K562 (cell line): Measurements from ENCODE around the gene WBP2NL. TPM values are rescaled to one million over a fixed set of nuclear protein-coding genes. Genes with fewer than 3 reads are reported as not detected.

Experiments
- ATAC-seq: fragments of 200-7000 bp; cut with Tn5 transposase; 3 replicates; pipeline ENCODE4 v1.9.1; 2020; ENCODE audit warnings: moderate library complexity
- BruUV-seq: library from RNA; stranded (reverse); fragments of 400-500 nt; replicated peaks from 2 replicates; lab custom pipeline; 2021; lab: Mats Ljungman, UMichigan
- CTCF ChIA-PET: fragments of 300-600 bp; formaldehyde crosslinking; extraction: SDS; loops from one replicate; lab custom pipeline; 2021; ENCODE audit warnings: low intra/inter-chr PET ratio; lab: Yijun Ruan, JAX
- POLR2A ChIA-PET: fragments of 300-600, 350-650 bp; sonication (Branson Sonifier 250); formaldehyde crosslinking; extraction: SDS; loops from one replicate; lab custom pipeline; 2021; ENCODE audit warnings: antibody characterized with exemption, inconsistent platforms; lab: Yijun Ruan, JAX
- DNase-seq, 4 experiments: peaks; one replicate each; pipeline versions ENCODE4 v3.0.0 to v3.0.0-alpha.2; 2011 to 2018; ENCODE audit warnings: low spot score in 3 of 4, mixed read lengths in 3 of 4; ENCODE audit errors: extremely low read depth in 1 of 4
- FAIRE-seq: peaks from 2 replicates; lab custom pipeline; 2011; peaks lifted over from hg19 to GRCh38; lab: Jason Lieb, UNC
- H2AFZ ChIP-seq: 2 replicates; pipeline ENCODE4 v1.6.0; 2011; ENCODE audit warnings: low read depth, low read length, control low read depth, inconsistent platforms
- H3K27ac ChIP-seq: fragments of 200-600 bp; 3 replicates; pipeline ENCODE4 v1.8.0; 2011; ENCODE audit warnings: low read depth, mild to moderate bottlenecking, control low read depth, inconsistent platforms, low read length, moderate library complexity, mixed read lengths; ENCODE audit errors: extremely low read depth
- H3K27me3 ChIP-seq, 2 experiments: fragments of 300-600 bp in 1 of 2; 2 replicates in 1 of 2; 3 replicates in 1 of 2; pipeline versions ENCODE4 v1.6.0 to v1.8.0; 2011; ENCODE audit warnings: inconsistent platforms in 2 of 2, low read length in 2 of 2, mild to moderate bottlenecking in 1 of 2, mixed read lengths in 1 of 2, moderate library complexity in 1 of 2; ENCODE audit not compliant: control insufficient read depth in 2 of 2, insufficient read depth in 2 of 2
- H3K36me3 ChIP-seq: fragments of 300-600 bp; 3 replicates; pipeline ENCODE4 v1.8.0; 2011; ENCODE audit warnings: mild to moderate bottlenecking, low read length, inconsistent platforms; ENCODE audit not compliant: control insufficient read depth, insufficient read depth
- H3K4me1 ChIP-seq, 2 experiments: fragments of 200-600 bp in 1 of 2; replicated peaks in 1 of 2; 2 replicates in 1 of 2; 3 replicates in 1 of 2; pipeline versions ENCODE4 v1.5.1 to v1.8.0; 2011; ENCODE audit warnings: inconsistent platforms in 2 of 2, low read length in 2 of 2, mild to moderate bottlenecking in 1 of 2, mixed read lengths in 1 of 2, moderate library complexity in 1 of 2; ENCODE audit not compliant: control insufficient read depth in 2 of 2, insufficient read depth in 2 of 2
- H3K4me2 ChIP-seq: 2 replicates; pipeline ENCODE4 v1.6.1; 2011; ENCODE audit warnings: low read length, control low read depth, inconsistent platforms, mixed read lengths; ENCODE audit not compliant: insufficient read depth
- H3K4me3 ChIP-seq: fragments of 200-600 bp; sonication (generic), shearing (Covaris generic); 2 replicates; pipeline ENCODE4 v1.5.1; 2016; ENCODE audit warnings: control low read depth, inconsistent platforms
- H3K79me2 ChIP-seq: fragments of 200-600 bp; 3 replicates; pipeline ENCODE4 v1.8.0; 2011; ENCODE audit warnings: low read length, inconsistent platforms; ENCODE audit not compliant: control insufficient read depth, insufficient read depth
- H3K9ac ChIP-seq, 2 experiments: 2 replicates each; pipeline versions ENCODE4 v1.6.0 to v1.6.1; 2011; ENCODE audit warnings: low read depth in 2 of 2, low read length in 2 of 2, control low read depth in 1 of 2, inconsistent platforms in 1 of 2, mild to moderate bottlenecking in 1 of 2, mixed read lengths in 1 of 2; ENCODE audit not compliant: insufficient read depth in 1 of 2
- H3K9me1 ChIP-seq: one replicate; pipeline ENCODE4 v1.6.0; 2011; ENCODE audit warnings: inconsistent platforms, mild to moderate bottlenecking, low read length, moderate library complexity; ENCODE audit not compliant: control insufficient read depth, insufficient read depth
- H3K9me3 ChIP-seq: replicated peaks from 2 replicates; pipeline ENCODE4 v1.5.1; 2011; ENCODE audit warnings: low read depth, low read length, inconsistent platforms; ENCODE audit not compliant: control insufficient read depth, insufficient read depth
- H4K20me1 ChIP-seq: replicated peaks from 2 replicates; pipeline ENCODE4 v1.6.1; 2011; ENCODE audit warnings: low read length, inconsistent platforms, mixed read lengths; ENCODE audit not compliant: control insufficient read depth, insufficient read depth
- HNRNPH1 ChIP-seq: fragments of 200-400 bp; formaldehyde crosslinking; optimal IDR thresholded peaks from 2 replicates; pipeline ENCODE3; 2017; ENCODE audit warnings: low read depth, mild to moderate bottlenecking, low read length, moderate library complexity
- IFI16 ChIP-seq: fragments of 250-450 bp; sonication (Bioruptor Pico); IDR thresholded peaks from 2 replicates; pipeline ENCODE4 v2.1.2; 2022; ENCODE audit warnings: mild to moderate bottlenecking, inconsistent platforms
- NFXL1 ChIP-seq: fragments of 450-650 bp; formaldehyde crosslinking; IDR thresholded peaks from 2 replicates; pipeline ENCODE4 v1.4.0; 2021; ENCODE audit warnings: mild to moderate bottlenecking
- PHTF2 ChIP-seq: fragments of 250-450 bp; sonication (Bioruptor Pico); IDR thresholded peaks from 2 replicates; pipeline ENCODE4 v1.5.0; 2021; ENCODE audit warnings: mild to moderate bottlenecking
- RFX5 ChIP-seq: IDR thresholded peaks from 2 replicates; pipeline ENCODE4 v1.6.1; 2011; ENCODE audit warnings: low read depth, mild to moderate bottlenecking, improper control_type of control experiment, low read length
- SPI1 ChIP-seq: IDR thresholded peaks from 2 replicates; pipeline ENCODE4 v1.6.1; 2011; ENCODE audit warnings: low read depth, low read length, control low read depth, borderline replicate concordance
- ZNF175 ChIP-seq: fragments of 200-800 bp; sonication (Bioruptor generic); IDR thresholded peaks from 2 replicates; pipeline ENCODE4 v1.6.1; 2016; ENCODE audit warnings: low read depth, mild to moderate bottlenecking, missing genetic modification characterization, missing compliant biosample characterization
- ZNF561 ChIP-seq: fragments of 450-650 bp; formaldehyde crosslinking; conservative IDR thresholded peaks from 2 replicates; pipeline ENCODE4 v1.4.0; 2020; ENCODE audit warnings: mild to moderate bottlenecking, moderate library complexity
- WGBS: fragments of 100-300 bp; shearing (Covaris generic); methylation state at CpG from one replicate; pipeline ENCODE4 v1.1.6; 2016; ENCODE audit warnings: low coverage, mixed read lengths; ENCODE audit not compliant: insufficient coverage; ENCODE audit errors: missing lambda C conversion rate; 5-methylcytosine and 5-hydroxymethylcytosine counted together
- in situ Hi-C: fragments of 300-500 bp; cut with MboI; formaldehyde crosslinking; loops from 4 replicates; pipeline ENCODE4 v1.15.0; 2018; ENCODE audit warnings: inconsistent platforms, mixed read lengths
- intact Hi-C: fragments of 100-400 bp; cut with micrococcal nuclease; formaldehyde crosslinking; loops from 2 replicates; pipeline ENCODE4 v1.14.2; 2022
- polyA plus RNA-seq, 8 experiments: library from polyadenylated mRNA; depleted of rRNA in 4 of 8; stranded (reverse) in 5 of 8; unstranded in 3 of 8; fragments of >200 nt; fragmentation: Nextera tagmentation in 2 of 8; fragmentation: Illumina TruSeq in 1 of 8; extraction: Ambion mirVana in 2 of 8; extraction: Trizol in 1 of 8; gene quantifications; 2 replicates each; pipeline versions ENCODE4 v1.2.1 to v1.2.3, GENCODE V29; 2011 to 2014; ENCODE audit warnings: inconsistent platforms in 1 of 8, missing spikeins in 1 of 8
- total RNA-seq, 7 experiments: library from RNA; depleted of rRNA in 6 of 7; stranded (reverse); fragments of >200 nt in 6 of 7; fragmentation: Illumina TruSeq in 2 of 7; extraction: Trizol in 2 of 7; gene quantifications; 2 replicates each; pipeline versions ENCODE4 v1.2.1 to v1.2.3, GENCODE V29; 2011 to 2021; ENCODE audit warnings: low replicate concordance in 1 of 7
- TF ChIP-seq, protein P1 (sequence below): fragments of 250-450 bp; sonication (Bioruptor Pico); IDR thresholded peaks from 2 replicates; pipeline ENCODE4 v1.4.0; 2020
- TF ChIP-seq, protein P2 (sequence below), 2 experiments: fragments of 450-650 bp in 1 of 2; sonication (generic) in 1 of 2; formaldehyde crosslinking in 1 of 2; IDR thresholded peaks; 2 replicates each; pipeline versions ENCODE4 v1.7.1 to v1.9.0; 2016 to 2022; ENCODE audit warnings: inconsistent platforms in 1 of 2, mild to moderate bottlenecking in 1 of 2, missing genetic modification reagents in 1 of 2

Gene WBP2NL
- total and polyA plus RNA-seq, 9 of the 15 experiments (the other 6 are each of a cell fraction or from before 2014, with no cell fraction given): not detected

DNA sequence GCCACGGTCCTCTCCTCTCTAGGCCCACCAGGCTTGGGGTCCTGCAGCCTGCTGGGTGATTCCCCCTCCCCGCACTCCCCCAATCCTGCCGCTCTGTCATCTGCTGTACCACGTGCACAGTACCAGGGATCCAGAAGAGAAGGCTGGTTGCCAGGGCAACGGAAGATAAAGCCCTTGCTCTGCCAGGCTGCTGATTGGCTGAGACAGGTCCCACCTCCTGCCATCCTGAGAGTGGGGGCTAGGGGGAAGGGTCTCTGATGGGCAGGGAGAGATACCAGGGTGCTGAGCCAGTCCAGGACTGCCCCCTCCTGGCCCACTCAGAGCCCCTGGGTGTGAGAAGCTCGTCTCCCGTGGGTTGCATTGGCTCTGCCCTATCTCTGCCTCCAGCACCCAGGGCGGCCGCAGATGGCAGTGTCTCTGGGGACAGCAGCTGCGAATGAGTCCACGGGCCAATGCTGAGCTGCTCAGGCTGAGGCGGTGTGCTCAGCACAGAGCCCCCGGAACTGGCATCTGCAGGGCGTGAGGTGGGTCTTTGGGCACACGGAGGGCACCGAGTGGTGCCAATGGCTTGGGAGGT lies 46.6 kb upstream of the WBP2NL start, which contains the start of gene SMIM45 (continued):
- TF ChIP-seq, protein P1, sequence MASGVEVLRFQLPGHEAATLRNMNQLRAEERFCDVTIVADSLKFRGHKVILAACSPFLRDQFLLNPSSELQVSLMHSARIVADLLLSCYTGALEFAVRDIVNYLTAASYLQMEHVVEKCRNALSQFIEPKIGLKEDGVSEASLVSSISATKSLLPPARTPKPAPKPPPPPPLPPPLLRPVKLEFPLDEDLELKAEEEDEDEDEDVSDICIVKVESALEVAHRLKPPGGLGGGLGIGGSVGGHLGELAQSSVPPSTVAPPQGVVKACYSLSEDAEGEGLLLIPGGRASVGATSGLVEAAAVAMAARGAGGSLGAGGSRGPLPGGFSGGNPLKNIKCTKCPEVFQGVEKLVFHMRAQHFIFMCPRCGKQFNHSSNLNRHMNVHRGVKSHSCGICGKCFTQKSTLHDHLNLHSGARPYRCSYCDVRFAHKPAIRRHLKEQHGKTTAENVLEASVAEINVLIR (CRISPR knock-in tag): no peak
- TF ChIP-seq NFXL1 (CRISPR knock-in tag) (no peak), PHTF2 (CRISPR knock-in tag) (no peak)
- TF ChIP-seq, all 486 proteins: peak for 5

DNA sequence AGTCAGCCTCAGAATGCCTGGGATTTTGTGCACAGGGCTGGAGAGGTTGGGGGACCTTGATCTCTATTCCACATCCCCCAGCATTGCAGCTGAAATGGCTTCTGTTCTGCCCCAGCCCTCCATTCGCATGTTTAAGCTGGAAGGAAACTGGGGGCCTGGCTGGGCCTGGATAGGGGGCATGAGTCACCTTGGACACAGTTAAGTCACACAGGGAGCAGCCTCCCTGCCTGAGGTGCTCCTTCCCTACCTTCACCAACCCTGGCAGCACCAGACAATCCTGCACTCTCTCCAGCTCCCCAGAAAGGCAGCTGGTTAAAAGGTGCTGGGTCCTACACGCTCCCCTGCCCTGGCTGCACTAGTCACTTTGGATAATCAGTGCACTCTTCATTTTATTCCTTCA lies 45.9 kb upstream of the WBP2NL start:
- 18% methylated on average over 2 of the region's 2 CpGs for WGBS
- Histone ChIP-seq H3K9ac (no peak overlapping the region), H3K4me1 (peaks cover 0 to 15% of the 10 kb centered on the region in 2 experiments; a peak in 4 of 5 replicates), H3K9me3 (no peaks in the 10 kb centered on the region), H3K9me1 (no peaks in the 10 kb centered on the region), H3K4me2 (no peak overlapping the region), H3K36me3 (no peaks in the 10 kb centered on the region), H4K20me1 (no peaks in the 10 kb centered on the region), H2AFZ (no peak overlapping the region), H3K27me3 (no peaks in the 10 kb centered on the region), H3K27ac (no peak overlapping the region), H3K4me3 (no peak overlapping the region), H3K79me2 (peaks cover 2% of the 10 kb centered on the region; the same call in 1 of the 3 replicates)
- DNase-seq (no peak), ATAC-seq (no peak), FAIRE-seq (no peak)
- in situ Hi-C loops (loop anchor here (25.0 kb wide), 1 partner anchor 485 kb away; the partner anchor contains the start of gene NFAM1), intact Hi-C loops (no loop called here)
- ChIA-PET POLR2A (interaction anchor here (0.7 kb wide), 1 partner anchor 197 kb away, joined by 3 read pairs; no protein-coding TSS in a partner anchor), CTCF (no interaction called here)
- no TSS peak for BruUV-seq
- TF ChIP-seq IFI16 (CRISPR knock-in tag) (no peak), HNRNPH1 (no peak), ZNF561 (CRISPR knock-in tag) (no peak), RFX5 (no peak), SPI1 (no peak), ZNF175 (no peak)
- TF ChIP-seq, protein P2, sequence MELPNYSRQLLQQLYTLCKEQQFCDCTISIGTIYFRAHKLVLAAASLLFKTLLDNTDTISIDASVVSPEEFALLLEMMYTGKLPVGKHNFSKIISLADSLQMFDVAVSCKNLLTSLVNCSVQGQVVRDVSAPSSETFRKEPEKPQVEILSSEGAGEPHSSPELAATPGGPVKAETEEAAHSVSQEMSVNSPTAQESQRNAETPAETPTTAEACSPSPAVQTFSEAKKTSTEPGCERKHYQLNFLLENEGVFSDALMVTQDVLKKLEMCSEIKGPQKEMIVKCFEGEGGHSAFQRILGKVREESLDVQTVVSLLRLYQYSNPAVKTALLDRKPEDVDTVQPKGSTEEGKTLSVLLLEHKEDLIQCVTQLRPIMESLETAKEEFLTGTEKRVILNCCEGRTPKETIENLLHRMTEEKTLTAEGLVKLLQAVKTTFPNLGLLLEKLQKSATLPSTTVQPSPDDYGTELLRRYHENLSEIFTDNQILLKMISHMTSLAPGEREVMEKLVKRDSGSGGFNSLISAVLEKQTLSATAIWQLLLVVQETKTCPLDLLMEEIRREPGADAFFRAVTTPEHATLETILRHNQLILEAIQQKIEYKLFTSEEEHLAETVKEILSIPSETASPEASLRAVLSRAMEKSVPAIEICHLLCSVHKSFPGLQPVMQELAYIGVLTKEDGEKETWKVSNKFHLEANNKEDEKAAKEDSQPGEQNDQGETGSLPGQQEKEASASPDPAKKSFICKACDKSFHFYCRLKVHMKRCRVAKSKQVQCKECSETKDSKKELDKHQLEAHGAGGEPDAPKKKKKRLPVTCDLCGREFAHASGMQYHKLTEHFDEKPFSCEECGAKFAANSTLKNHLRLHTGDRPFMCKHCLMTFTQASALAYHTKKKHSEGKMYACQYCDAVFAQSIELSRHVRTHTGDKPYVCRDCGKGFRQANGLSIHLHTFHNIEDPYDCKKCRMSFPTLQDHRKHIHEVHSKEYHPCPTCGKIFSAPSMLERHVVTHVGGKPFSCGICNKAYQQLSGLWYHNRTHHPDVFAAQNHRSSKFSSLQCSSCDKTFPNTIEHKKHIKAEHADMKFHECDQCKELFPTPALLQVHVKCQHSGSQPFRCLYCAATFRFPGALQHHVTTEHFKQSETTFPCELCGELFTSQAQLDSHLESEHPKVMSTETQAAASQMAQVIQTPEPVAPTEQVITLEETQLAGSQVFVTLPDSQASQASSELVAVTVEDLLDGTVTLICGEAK (IDR thresholded peaks at IDR 0.05): no peak
- TF ChIP-seq, protein P2 (CRISPR knock-in tag; IDR thresholded peaks at IDR 0.05): no peak
